Right ventricle myocardium inferior (tissue), 1 donor: ENCODE results near the gene LIMS1. TPM values are rescaled to one million over a fixed set of nuclear protein-coding genes. Genes with fewer than 3 reads are reported as not detected.

Source experiments
- total RNA-seq: library from RNA; stranded (reverse); fragmentation: NEBNext Ultra II Directional; extraction: Animal tissue kit (Norgen Biotek cat#: 25700); gene quantifications from one replicate; pipeline ENCODE4 v1.2.1, GENCODE V29; 2021
- donor health status: DM: no; HTN: yes; CAD: no; lungs with severe emphysema.

The LIMS1 gene
- total RNA-seq, 1 donor from 2014 or later: 84.3 TPM

Other genes with a start within 250 kb of the LIMS1 start
- gene SULT1C2, start 245.6 kb upstream of the LIMS1 start, total RNA-seq: 0.87 TPM
- 2.0 TPM for gene SULT1C4, start 156.5 kb upstream of the LIMS1 start, total RNA-seq
- gene GCC2, start 85.3 kb upstream of the LIMS1 start, total RNA-seq: 24.0 TPM
- 48.7 TPM for gene RANBP2, start 185.0 kb downstream of the LIMS1 start, total RNA-seq